OCI-LY1 (cell line): Measurements from ENCODE around the gene MBNL2.

Experiments
- H2AFZ ChIP-seq: fragments of 200-600 bp; sonication (generic), shearing (Covaris generic); 2 replicates; pipeline ENCODE4 v1.6.0; 2014; ENCODE audit warnings: antibody characterized with exemption, mild to moderate bottlenecking, low read length
- H3F3A ChIP-seq: fragments of 200-600 bp; sonication (generic), shearing (Covaris generic); 2 replicates; pipeline ENCODE4 v1.6.0; 2014; ENCODE audit warnings: mild to moderate bottlenecking, antibody characterized with exemption, low read length, moderate library complexity; ENCODE audit not compliant: insufficient read depth
- H3K27ac ChIP-seq: fragments of 200-600 bp; sonication (generic); 2 replicates; pipeline ENCODE4 v1.5.1; 2014; ENCODE audit warnings: low read length, mixed run types, mild to moderate bottlenecking, low read depth; ENCODE audit not compliant: poor library complexity, severe bottlenecking
- H3K27me3 ChIP-seq: fragments of 200-600 bp; sonication (generic); 2 replicates; pipeline ENCODE4 v1.6.0; 2014; ENCODE audit warnings: antibody characterized with exemption, mild to moderate bottlenecking, low read length, moderate library complexity; ENCODE audit not compliant: insufficient read depth
- H3K36me3 ChIP-seq: fragments of 200-600 bp; sonication (generic); 2 replicates; pipeline ENCODE4 v1.6.1; 2014; ENCODE audit warnings: mild to moderate bottlenecking, antibody characterized with exemption, low read length, moderate library complexity, mixed read lengths; ENCODE audit not compliant: insufficient read depth
- H3K4me1 ChIP-seq: fragments of 200-600 bp; sonication (generic); 2 replicates; pipeline ENCODE4 v1.5.1; 2014; ENCODE audit warnings: mild to moderate bottlenecking, low read length, moderate library complexity; ENCODE audit not compliant: insufficient read depth, severe bottlenecking
- H3K4me2 ChIP-seq: fragments of 200-600 bp; sonication (generic), shearing (Covaris generic); 2 replicates; pipeline ENCODE4 v1.6.1; 2014; ENCODE audit warnings: low read length
- H3K4me3 ChIP-seq: fragments of 200-600 bp; sonication (generic); 2 replicates; pipeline ENCODE4 v1.5.1; 2014; ENCODE audit warnings: low read length, low read depth, mild to moderate bottlenecking, mixed read lengths; ENCODE audit not compliant: poor library complexity, severe bottlenecking
- H3K79me2 ChIP-seq: fragments of 200-600 bp; shearing (Covaris generic); 2 replicates; pipeline ENCODE4 v1.6.1; 2016; ENCODE audit warnings: mixed run types, low read length, mixed read lengths; ENCODE audit not compliant: insufficient read depth
- H3K9ac ChIP-seq: fragments of 200-600 bp; sonication (generic), shearing (Covaris generic); 2 replicates; pipeline ENCODE4 v1.6.1; 2014; ENCODE audit warnings: mild to moderate bottlenecking, low read length, mixed read lengths
- H3K9me2 ChIP-seq: fragments of 200-600 bp; sonication (generic), shearing (Covaris generic); 2 replicates; pipeline ENCODE4 v1.6.1; 2014; ENCODE audit warnings: low read depth, mild to moderate bottlenecking, low read length, mixed read lengths
- H3K9me3 ChIP-seq: fragments of 200-600 bp; shearing (Covaris generic); 2 replicates; pipeline ENCODE4 v1.6.1; 2014; ENCODE audit warnings: low read length, mixed read lengths
- H4K20me1 ChIP-seq: fragments of 200-600 bp; sonication (generic), shearing (Covaris generic); 2 replicates; pipeline ENCODE4 v1.6.0; 2016; ENCODE audit warnings: mild to moderate bottlenecking, low read length; ENCODE audit not compliant: insufficient read depth
- EZH2 ChIP-seq: fragments of 200-600 bp; sonication (generic), shearing (Covaris generic); IDR thresholded peaks from 2 replicates; pipeline ENCODE4 v1.8.0; 2017; ENCODE audit warnings: borderline replicate concordance, mixed run types, mild to moderate bottlenecking, antibody characterized with exemption, low read length, moderate library complexity, mixed read lengths
- TF ChIP-seq, protein P1 (sequence below): fragments of 200-600 bp; sonication (generic), shearing (Covaris generic); IDR thresholded peaks from 2 replicates; pipeline ENCODE4 v1.5.1; 2017; ENCODE audit warnings: mild to moderate bottlenecking, antibody characterized with exemption, low read length, moderate library complexity, mixed read lengths

MBNL2 gene

DNA sequence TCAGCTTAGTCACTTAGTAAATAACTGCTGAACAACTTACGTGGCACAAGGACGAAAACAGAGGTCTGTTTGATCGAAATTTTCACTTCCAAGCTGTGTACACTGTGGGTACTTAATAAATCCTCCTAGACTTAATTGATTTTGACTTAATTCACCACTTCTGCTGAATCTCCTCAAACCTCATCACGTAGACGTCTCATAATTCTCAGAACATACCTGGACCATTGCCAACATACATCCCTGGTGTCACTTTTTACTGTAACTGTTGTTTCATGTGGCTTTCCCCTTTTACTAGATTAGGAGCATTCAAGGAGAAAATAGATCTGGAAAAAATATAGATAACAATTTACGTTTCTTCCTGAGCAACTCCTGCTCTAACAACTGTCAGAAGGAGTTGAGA lies 105.0 kb downstream of the MBNL2 start:
- Histone ChIP-seq H3K9ac (no peak overlapping the region), H3K27ac (no peak overlapping the region), H3F3A (no peaks in the 10 kb centered on the region; the same call in 1 of the 2 replicates), H3K27me3 (no peaks in the 10 kb centered on the region), H3K79me2 (no peaks in the 10 kb centered on the region), H3K4me1 (no peaks in the 10 kb centered on the region), H3K4me3 (no peak overlapping the region), H3K36me3 (no peaks in the 10 kb centered on the region), H4K20me1 (no peaks in the 10 kb centered on the region), H3K9me3 (no peaks in the 10 kb centered on the region), H2AFZ (no peak overlapping the region), H3K9me2 (no peaks in the 10 kb centered on the region), H3K4me2 (no peak overlapping the region)
- TF ChIP-seq EZH2 = no peak

DNA sequence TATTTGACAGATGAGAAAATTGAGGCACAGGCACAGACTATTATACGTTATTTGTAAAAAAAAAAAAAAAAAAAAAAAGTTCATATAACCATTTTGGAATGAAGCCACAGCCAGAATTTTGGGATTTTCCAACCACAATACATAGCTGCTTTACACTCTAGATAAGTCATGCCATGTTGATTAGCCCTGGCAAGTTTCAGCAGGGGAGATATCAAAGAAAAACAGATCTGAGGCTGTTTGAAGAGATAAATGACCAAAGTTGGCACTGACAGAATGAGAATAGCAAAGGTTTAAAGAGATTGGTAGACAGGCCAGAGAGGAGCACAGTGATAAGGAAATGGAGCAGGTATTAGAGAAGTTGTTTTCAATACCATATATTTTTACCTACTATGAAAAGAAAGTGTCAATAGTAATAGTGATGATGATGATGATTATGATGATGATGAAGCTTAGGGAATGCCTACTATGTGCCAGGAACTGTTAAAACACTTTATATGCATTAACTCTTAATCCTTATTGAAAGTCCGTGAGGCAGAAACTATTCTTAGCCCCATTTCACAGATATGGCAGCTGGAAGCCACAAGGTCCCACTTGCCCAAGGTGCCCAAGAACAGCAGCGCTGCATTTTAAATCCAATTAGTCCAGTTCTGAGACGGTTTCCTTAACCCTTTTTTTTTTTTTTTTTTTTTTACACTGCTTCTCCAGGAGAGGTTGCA lies 105.5 kb downstream of the MBNL2 start:
- Histone ChIP-seq H3K27me3 (no peaks in the 10 kb centered on the region), H3K79me2 (no peaks in the 10 kb centered on the region), H2AFZ (no peak overlapping the region), H3K4me3 (no peak overlapping the region), H3K9ac (no peak overlapping the region), H3K27ac (no peak overlapping the region), H3K9me3 (no peaks in the 10 kb centered on the region), H4K20me1 (no peaks in the 10 kb centered on the region), H3F3A (no peaks in the 10 kb centered on the region; the same call in 1 of the 2 replicates), H3K4me1 (no peaks in the 10 kb centered on the region), H3K9me2 (no peaks in the 10 kb centered on the region), H3K36me3 (no peaks in the 10 kb centered on the region), H3K4me2 (no peak overlapping the region)
- TF ChIP-seq, protein P1, sequence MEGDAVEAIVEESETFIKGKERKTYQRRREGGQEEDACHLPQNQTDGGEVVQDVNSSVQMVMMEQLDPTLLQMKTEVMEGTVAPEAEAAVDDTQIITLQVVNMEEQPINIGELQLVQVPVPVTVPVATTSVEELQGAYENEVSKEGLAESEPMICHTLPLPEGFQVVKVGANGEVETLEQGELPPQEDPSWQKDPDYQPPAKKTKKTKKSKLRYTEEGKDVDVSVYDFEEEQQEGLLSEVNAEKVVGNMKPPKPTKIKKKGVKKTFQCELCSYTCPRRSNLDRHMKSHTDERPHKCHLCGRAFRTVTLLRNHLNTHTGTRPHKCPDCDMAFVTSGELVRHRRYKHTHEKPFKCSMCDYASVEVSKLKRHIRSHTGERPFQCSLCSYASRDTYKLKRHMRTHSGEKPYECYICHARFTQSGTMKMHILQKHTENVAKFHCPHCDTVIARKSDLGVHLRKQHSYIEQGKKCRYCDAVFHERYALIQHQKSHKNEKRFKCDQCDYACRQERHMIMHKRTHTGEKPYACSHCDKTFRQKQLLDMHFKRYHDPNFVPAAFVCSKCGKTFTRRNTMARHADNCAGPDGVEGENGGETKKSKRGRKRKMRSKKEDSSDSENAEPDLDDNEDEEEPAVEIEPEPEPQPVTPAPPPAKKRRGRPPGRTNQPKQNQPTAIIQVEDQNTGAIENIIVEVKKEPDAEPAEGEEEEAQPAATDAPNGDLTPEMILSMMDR = no peak

DNA sequence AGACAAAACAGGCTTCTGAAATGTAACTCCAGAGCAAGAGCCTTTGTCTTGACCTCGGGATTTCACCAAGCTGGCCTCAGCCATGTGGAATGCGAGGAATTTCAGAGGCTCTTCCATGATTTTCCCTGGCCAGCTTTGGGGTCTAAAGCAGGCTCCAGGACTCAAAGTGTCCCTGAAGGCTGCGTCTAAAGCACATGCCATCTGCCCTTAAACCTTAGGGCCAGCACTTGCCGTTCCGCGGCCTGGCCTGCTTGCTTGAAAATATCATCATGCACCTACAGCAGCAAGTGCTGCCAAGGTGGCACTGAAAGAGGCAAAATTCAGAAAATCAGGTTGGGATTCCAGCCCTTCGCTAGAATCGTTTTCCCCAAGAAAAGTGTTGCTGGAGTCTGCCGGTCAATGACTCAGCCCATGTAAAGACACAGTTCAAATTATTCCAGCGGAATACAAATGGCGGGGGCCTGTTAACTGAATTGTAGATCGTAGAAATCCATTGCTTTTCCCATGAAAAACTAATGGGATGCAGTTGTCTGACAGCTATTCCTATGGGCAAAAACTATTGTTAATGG lies 106.2 kb downstream of the MBNL2 start:
- Histone ChIP-seq H4K20me1 (no peaks in the 10 kb centered on the region), H3K9me2 (no peaks in the 10 kb centered on the region), H3K79me2 (no peaks in the 10 kb centered on the region), H3K9me3 (no peaks in the 10 kb centered on the region), H2AFZ (no peak overlapping the region), H3K36me3 (no peaks in the 10 kb centered on the region), H3K4me1 (no peaks in the 10 kb centered on the region), H3K4me3 (no peak overlapping the region), H3K9ac (no peak overlapping the region), H3K27ac (no peak overlapping the region), H3F3A (no peaks in the 10 kb centered on the region; the same call in 1 of the 2 replicates), H3K4me2 (no peak overlapping the region), H3K27me3 (no peaks in the 10 kb centered on the region)
- TF ChIP-seq EZH2 = no peak
- TF ChIP-seq, protein P1 = no peak
